ENCODE measurements around the gene PHLDB3.

DNA sequence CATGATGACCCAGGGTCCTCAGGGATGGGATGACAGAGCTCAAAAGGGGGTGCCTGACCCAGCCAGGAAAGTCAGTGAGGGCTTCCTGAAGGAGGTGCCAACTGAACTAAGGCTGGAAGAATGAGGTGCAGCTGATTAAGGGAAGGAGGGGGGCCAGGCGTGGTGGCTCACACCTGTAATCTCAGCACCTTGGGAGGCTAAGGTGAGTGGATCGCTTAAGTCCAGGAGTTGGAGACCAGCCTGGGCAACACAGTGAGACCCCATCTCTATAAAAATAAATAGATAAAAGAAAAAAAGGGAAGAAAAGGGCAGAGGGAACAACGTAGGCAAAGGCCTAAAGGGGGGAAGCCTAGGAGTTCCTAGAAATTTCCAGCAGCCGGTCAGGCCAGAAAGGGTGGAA is 30.1 kb downstream of the PHLDB3 start:
- no peak for TF ChIP-seq CTCF (IDR thresholded peaks at IDR 0.05 in 4 of 5, conservative IDR thresholded peaks at IDR 0.05 in 1 of 5)
- no peak for TF ChIP-seq POLR2A (IDR thresholded peaks at IDR 0.05)

Data from gastrocnemius medialis (tissue), 4 donors.